GM12892 (cell line): ENCODE data around the gene ZNF532.

Experiments used
- POLR2A ChIP-seq: IDR thresholded peaks from 2 replicates; pipeline ENCODE4 v1.6.1; 2011; ENCODE audit warnings: low read depth, low read length, control low read depth
- POLR2AphosphoS5 ChIP-seq: IDR thresholded peaks from 2 replicates; pipeline ENCODE4 v1.6.1; 2011; ENCODE audit warnings: low read depth, low read length, control low read depth

- TF ChIP-seq POLR2AphosphoS5 (no peak), POLR2A (no peak)
Observed at GRCh38 chr18:58886864-58887612, 22.4 kb downstream of the ZNF532 start.
